ENCODE data around the gene KCNS1.
"Not testable (repeated sequence)": the region's sequence is repeated elsewhere in the genome, so short reads cannot be mapped to it uniquely, and the experiment has no call there.

The KCNS1 gene, protein sequence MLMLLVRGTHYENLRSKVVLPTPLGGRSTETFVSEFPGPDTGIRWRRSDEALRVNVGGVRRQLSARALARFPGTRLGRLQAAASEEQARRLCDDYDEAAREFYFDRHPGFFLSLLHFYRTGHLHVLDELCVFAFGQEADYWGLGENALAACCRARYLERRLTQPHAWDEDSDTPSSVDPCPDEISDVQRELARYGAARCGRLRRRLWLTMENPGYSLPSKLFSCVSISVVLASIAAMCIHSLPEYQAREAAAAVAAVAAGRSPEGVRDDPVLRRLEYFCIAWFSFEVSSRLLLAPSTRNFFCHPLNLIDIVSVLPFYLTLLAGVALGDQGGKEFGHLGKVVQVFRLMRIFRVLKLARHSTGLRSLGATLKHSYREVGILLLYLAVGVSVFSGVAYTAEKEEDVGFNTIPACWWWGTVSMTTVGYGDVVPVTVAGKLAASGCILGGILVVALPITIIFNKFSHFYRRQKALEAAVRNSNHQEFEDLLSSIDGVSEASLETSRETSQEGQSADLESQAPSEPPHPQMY

GRCh38 chr20:45100563-45101245 is at the start of gene KCNS1:
Gene KCNS1 (minus strand): TSS chr20:45101127. CDS start chr20:45099236, 1,891 bp downstream.
- DNase-seq = no peak

GRCh38 chr20:45149062-45149461 is 48.1 kb upstream of the KCNS1 start:
- no peak for DNase-seq

GRCh38 chr20:45140836-45141235 is 39.9 kb upstream of the KCNS1 start:
- no peak for DNase-seq

DNA sequence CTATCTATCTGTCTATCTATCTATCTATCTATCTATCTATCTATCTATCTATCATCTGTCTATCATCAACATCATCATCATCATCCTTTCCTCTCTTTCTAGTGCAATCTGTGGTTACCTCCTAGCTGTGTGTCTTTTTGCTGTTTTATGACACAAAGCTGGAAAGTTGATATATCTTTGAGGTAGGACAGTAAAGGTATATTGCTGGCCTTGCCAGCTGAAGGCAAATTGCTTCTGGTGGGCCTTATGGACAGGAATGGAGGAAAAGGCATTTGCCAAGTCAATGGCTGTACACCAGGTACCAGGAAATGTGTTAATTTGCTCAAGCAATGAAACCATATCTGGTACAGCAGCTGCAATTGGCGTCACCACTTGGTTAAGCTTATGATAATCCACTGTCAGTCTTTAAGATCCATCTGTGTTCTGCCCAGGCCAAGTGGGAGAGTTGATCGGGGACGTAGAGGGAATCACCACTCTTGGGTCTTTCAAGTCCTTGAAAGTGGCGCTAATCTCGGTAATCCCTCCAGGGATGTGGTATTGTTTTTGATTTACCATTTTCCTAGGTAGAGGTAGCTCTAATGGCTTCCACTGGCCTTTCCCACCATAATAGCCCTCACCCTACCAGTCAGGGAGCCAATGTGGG is 38.9 kb upstream of the KCNS1 start:
- not testable (repeated sequence) for DNase-seq

DNA sequence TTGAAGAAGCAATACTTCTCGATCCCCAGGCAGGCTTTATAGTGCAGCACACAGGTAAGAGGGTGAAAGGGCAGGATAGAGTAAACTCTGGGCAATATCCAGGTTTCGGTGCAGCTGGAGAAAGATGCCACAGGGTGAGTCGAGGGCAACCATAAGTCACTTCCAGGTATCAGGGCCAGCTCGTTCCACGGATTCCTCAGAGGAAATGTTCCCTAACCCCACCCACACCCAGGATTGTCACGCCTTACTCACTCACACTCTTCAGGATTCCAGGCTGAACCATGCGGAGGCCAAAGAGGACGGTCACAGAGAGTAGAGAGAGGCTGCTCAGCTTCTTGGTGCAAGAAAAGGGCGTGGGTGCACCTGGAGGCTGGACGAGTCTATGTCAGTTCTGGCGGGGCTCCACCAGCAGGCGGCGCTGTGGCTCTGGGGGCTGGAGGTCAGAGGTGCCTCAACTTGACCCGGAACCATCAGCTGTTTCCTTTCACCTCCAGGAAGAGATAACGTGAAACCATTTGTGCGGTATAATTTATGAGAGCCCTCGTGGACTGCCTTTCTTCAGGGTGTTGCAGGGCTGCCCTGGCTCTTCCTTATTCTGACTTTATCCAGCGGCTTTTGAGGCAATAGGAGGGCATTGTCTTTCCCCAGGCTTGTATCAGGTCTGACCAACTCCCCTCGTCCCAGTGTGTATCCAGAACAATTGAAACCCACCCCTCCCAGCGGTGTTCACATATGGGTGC is 37.8 kb upstream of the KCNS1 start:
- peak; percentile 45 for DNase-seq

- no peak for DNase-seq
Measured at GRCh38 chr20:45136911-45137310, 36.0 kb upstream of the KCNS1 start.

DNA sequence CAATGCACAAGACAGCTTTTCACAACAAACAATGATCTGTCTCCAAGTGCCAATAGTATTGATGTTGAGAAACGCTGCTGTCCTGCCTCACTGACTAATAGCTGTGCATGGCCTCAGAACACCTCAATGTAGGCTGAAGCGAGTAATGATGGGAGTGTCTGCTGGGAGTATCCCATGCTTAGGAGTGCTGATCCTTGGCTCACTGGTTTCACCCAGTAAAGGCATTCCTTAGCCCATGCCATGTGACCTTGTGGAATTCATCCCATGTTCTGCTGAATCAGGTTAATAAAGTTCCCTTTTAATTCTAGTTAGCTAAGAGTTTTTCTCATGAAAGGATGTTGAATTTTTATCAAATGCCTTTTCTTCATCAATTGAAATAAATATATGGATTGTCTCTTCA is 27.2 kb upstream of the KCNS1 start:
- DNase-seq = no peak

- DNase-seq = no peak
Measured at GRCh38 chr20:45124365-45124764, 23.4 kb upstream of the KCNS1 start, which contains the start of gene WFDC12. Gene WFDC12 (minus strand): TSS chr20:45124465. CDS start chr20:45124447, 18 bp downstream.

GRCh38 chr20:45121388-45121787 is 20.5 kb upstream of the KCNS1 start:
- DNase-seq = no peak

DNA sequence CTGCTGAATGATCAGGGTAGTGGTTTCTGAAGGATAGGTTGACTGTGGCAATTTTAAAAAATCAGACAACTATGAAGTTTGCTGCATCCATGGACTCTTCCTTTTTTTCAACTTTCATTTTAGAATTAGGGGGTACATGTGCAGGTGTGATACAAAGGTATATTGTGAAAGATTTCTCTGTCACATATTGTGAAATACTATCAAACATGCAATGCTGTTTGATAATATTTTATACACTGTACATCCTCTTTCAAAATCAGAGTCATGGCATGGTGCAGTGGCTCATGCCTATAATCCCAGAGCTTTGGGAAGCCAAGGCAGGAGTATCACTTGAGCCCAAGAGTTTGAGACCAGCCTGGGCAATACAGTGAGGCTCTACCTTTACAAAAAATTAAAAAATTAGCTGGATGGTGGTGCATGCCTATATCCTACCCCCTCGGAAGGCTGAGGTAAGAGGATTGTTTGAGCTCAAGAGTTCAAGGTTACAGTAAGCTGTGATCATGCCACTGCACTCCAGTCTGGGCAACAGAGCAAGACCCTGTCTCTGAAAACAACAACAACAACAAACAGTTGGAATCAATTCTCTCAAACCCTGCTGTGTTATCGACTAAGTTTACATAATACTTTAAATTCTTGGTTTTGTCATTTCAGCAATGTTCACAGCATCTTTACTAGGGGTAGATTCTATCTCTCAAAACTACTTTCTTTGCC is 18.8 kb upstream of the KCNS1 start:
- DNase-seq = no peak

- no peak for DNase-seq
Measured at GRCh38 chr20:45118028-45118427, 17.1 kb upstream of the KCNS1 start.

GRCh38 chr20:45117581-45117980 is 16.7 kb upstream of the KCNS1 start:
- DNase-seq = no peak

GRCh38 chr20:45115829-45116228 is 14.9 kb upstream of the KCNS1 start:
- no peak for DNase-seq

GRCh38 chr20:45115386-45115774 is 14.5 kb upstream of the KCNS1 start:
- no peak for DNase-seq

DNA sequence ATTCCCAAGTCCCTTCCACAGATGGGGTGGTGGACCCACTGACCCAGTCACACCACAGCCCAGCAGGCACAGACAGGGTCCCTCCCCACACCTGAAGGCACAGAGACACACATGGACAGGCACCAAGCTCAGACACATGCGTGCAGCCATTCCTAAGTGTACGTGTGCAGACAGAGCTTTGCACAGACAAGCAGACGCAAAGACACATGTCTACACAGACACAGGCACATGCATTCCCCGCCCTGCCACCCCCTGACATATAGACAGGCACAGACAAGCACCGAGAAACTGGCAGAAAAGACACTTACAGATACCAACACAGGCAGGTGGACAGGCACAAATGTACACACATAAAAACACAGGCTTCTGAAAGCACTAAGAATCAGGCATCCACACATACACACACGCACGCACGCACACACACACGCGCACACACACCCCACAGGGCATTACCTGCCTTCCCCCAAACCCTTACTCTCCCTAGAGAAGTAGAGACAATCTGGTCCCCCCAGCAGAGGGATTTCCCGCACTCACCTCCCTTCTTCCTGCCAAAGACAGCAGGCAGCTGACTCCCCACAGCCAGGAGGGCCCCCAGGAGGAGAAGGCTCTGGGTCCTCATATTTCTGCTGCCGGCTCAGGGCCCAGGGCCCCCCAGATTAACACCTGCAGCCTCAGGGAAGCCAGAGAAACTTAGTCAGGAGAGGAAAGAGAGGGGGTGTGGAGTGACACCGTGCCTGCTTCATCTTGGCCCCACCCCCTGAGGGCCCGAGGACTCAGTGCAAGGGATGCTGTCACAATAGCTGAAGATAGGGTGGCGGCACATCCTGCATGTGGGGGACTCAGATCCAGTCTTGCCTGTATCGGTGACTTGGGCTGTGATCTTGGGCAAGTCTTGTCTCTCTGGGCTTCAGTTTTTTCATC is 13.8 kb upstream of the KCNS1 start, which contains the start of gene WFDC5:
WFDC5 (minus strand) TSS at position 710 of the 921 bp plus-strand sequence; CDS start at position 619, 91 bp downstream.
- no peak for DNase-seq

DNA sequence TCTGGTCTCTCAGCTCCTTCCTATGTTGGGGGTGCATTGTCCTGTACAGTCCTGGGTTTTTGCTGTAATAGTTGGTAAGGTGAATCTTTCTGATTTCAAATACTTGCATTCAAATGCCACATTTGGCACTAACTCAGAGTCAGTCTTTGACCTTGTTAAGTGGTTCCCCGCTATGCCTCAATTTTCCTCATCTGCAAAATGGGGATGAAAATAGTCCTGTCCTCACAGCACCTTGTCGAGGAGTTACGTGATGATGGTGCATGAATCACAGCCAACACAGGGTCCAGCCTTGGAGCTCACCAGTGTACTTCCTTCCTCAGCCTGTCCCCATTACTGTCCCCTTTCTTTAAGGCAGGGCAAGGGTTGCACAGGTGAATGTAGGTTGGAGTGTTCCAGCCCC is 12.9 kb upstream of the KCNS1 start:
- no peak for DNase-seq

GRCh38 chr20:45112754-45113153 is 11.8 kb upstream of the KCNS1 start:
- no peak for DNase-seq

DNA sequence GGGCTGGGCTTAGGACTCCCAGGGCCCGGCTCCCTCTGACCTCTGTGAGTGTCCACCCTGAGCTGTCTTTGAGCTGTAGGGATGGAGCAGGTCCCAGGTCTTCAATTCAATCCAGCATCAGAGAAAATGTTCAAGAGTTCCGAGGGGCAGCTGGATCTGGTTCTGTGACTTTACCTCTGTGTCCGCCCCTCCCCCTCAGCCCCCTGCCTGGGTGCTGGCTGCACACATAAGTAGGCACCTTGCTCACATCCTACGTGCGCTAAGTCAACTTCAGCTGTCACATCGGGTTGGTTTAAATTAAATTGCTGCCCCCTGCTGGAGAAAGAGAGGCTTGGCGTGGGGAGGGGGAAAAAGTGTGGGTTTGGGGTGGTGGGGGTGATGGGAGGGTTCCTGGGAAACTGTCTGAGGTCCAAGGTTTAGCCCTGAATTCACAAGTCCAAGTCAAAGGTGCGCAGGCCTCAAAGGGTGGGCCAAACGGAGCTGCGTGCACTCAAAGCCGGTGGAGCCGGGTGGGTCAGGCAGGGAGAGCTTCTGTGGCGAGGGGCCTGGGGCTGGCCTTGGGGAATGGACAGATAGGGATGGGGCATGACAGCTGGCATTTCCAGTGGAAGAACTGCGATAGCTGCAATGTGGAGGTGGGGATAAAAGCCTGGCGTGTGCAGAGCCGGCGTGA is 11.0 kb upstream of the KCNS1 start:
- peak; percentile 20 for DNase-seq

- no peak for DNase-seq
Measured at GRCh38 chr20:45111285-45111684, 10.4 kb upstream of the KCNS1 start.

GRCh38 chr20:45110301-45110700 is 9.4 kb upstream of the KCNS1 start:
- DNase-seq = no peak

All from CD4-positive, alpha-beta T cell treated with Interleukin-17A for 4 hours (primary cell).